HepG2 (cell line): Measurements from ENCODE around the gene CFAP46. TPM values are rescaled to one million over a fixed set of nuclear protein-coding genes. Genes with fewer than 3 reads are reported as not detected.

Experiments used
- ATAC-seq: fragments of 200-7000 bp; cut with Tn5 transposase; 3 replicates; pipeline ENCODE4 v1.9.1; 2020; ENCODE audit warnings: mild to moderate bottlenecking, moderate library complexity
- BruUV-seq: library from RNA; stranded (reverse); fragments of 400-500 nt; replicated peaks from 2 replicates; lab custom pipeline; 2021; lab: Mats Ljungman, UMichigan
- CTCF ChIA-PET: fragments of 300-600 bp; formaldehyde crosslinking; extraction: SDS; loops from one replicate; lab custom pipeline; 2021; ENCODE audit warnings: low total read pairs, inconsistent platforms, low intra/inter-chr PET ratio; lab: Yijun Ruan, JAX
- POLR2A ChIA-PET: fragments of 350-600 bp; sonication (Branson Sonifier 250); formaldehyde crosslinking; loops from one replicate; lab custom pipeline; 2020; ENCODE audit warnings: antibody characterized with exemption, inconsistent platforms; lab: Yijun Ruan, JAX
- DNase-seq: peaks from one replicate; pipeline ENCODE4 v3.0.0-alpha.2; 2015; ENCODE audit warnings: low spot score
- FAIRE-seq: peaks from 3 replicates; lab custom pipeline; 2011; peaks lifted over from hg19 to GRCh38; lab: Jason Lieb, UNC
- H2AFZ ChIP-seq: one replicate; pipeline ENCODE4 v1.6.1; 2011; ENCODE audit warnings: low read length, inconsistent platforms
- H3K27ac ChIP-seq: fragments of 300-600 bp; 3 replicates; pipeline ENCODE4 v1.8.0; 2011; ENCODE audit warnings: mixed run types, mild to moderate bottlenecking, mixed read lengths, low read length, inconsistent platforms; ENCODE audit not compliant: insufficient read depth; ENCODE audit errors: extremely low read length
- H3K27me3 ChIP-seq, 2 experiments: fragments of 200-600 bp in 1 of 2; 2 replicates in 1 of 2; 3 replicates in 1 of 2; pipeline versions ENCODE4 v1.6.0 to v1.8.0; 2011; ENCODE audit warnings: low read length in 2 of 2, mild to moderate bottlenecking in 2 of 2, moderate library complexity in 2 of 2, inconsistent platforms in 1 of 2; ENCODE audit not compliant: insufficient read depth in 2 of 2, control insufficient read depth in 1 of 2
- H3K36me3 ChIP-seq, 2 experiments: fragments of 200-600 bp in 1 of 2; replicated peaks in 1 of 2; 2 replicates in 1 of 2; 3 replicates in 1 of 2; pipeline versions ENCODE4 v1.5.1 to v1.8.0; 2011; ENCODE audit warnings: low read length in 2 of 2, inconsistent platforms in 1 of 2; ENCODE audit not compliant: insufficient read depth in 2 of 2, control insufficient read depth in 1 of 2
- H3K4me1 ChIP-seq: 2 replicates; pipeline ENCODE4 v1.5.1; 2012; ENCODE audit warnings: low read length, inconsistent platforms; ENCODE audit not compliant: insufficient read depth
- H3K4me2 ChIP-seq: 2 replicates; pipeline ENCODE4 v1.6.0; 2011; ENCODE audit warnings: low read depth, low read length, inconsistent platforms
- H3K4me3 ChIP-seq, 3 experiments: fragments of 200-600 bp in 1 of 3; sonication (generic), shearing (Covaris generic) in 1 of 3; replicated peaks in 1 of 3; 2 replicates each; pipeline ENCODE4 v1.5.1; 2011 to 2016; ENCODE audit warnings: low read length in 3 of 3, inconsistent platforms in 2 of 3, low read depth in 2 of 3, mild to moderate bottlenecking in 2 of 3, control low read depth in 1 of 3, mixed read lengths in 1 of 3; ENCODE audit not compliant: insufficient read depth in 1 of 3
- H3K79me2 ChIP-seq: one replicate; pipeline ENCODE4 v1.6.1; 2011; ENCODE audit warnings: low read length, inconsistent platforms; ENCODE audit not compliant: insufficient read depth
- H3K9ac ChIP-seq: 2 replicates; pipeline ENCODE4 v1.6.0; 2011; ENCODE audit warnings: mild to moderate bottlenecking, low read depth, low read length, inconsistent platforms; ENCODE audit not compliant: insufficient read depth
- H3K9me3 ChIP-seq: 2 replicates; pipeline ENCODE4 v1.5.1; 2012; ENCODE audit warnings: mild to moderate bottlenecking, low read length
- H4K20me1 ChIP-seq: 2 replicates; pipeline ENCODE4 v1.6.0; 2011; ENCODE audit warnings: inconsistent platforms, mild to moderate bottlenecking, low read length, moderate library complexity; ENCODE audit not compliant: insufficient read depth
- CENPT ChIP-seq: sonication (generic); formaldehyde crosslinking; IDR thresholded peaks from 2 replicates; pipeline ENCODE4 v1.8.0; 2022; ENCODE audit warnings: low read depth, mild to moderate bottlenecking, moderate library complexity, missing genetic modification reagents
- HNF4A ChIP-seq: sonication (generic); formaldehyde crosslinking; IDR thresholded peaks from 2 replicates; pipeline ENCODE4 v1.4.0; 2020; ENCODE audit warnings: missing genetic modification reagents
- MBNL3 ChIP-seq: fragments of 250-450 bp; sonication (Bioruptor Pico); conservative IDR thresholded peaks from 2 replicates; pipeline ENCODE4 v1.8.0; 2022; ENCODE audit warnings: mild to moderate bottlenecking, inconsistent platforms
- ZC3H4 ChIP-seq: sonication (generic); formaldehyde crosslinking; IDR thresholded peaks from 2 replicates; pipeline ENCODE4 v1.4.0; 2020; ENCODE audit warnings: missing genetic modification reagents, borderline replicate concordance
- ZNF547 ChIP-seq: sonication (generic); formaldehyde crosslinking; IDR thresholded peaks from 2 replicates; pipeline ENCODE4 v1.5.1; 2020; ENCODE audit warnings: mild to moderate bottlenecking, missing genetic modification reagents
- ZNF773 ChIP-seq: sonication (generic); formaldehyde crosslinking; IDR thresholded peaks from 2 replicates; pipeline ENCODE4 v1.4.0; 2020; ENCODE audit warnings: missing genetic modification reagents, borderline replicate concordance
- WGBS: methylation state at CpG from one replicate; pipeline ENCODE4 v1.1.6; 2017; ENCODE audit warnings: low lambda C conversion rate; 5-methylcytosine and 5-hydroxymethylcytosine counted together
- in situ Hi-C: cut with HindIII; loops from 2 replicates; pipeline ENCODE4 v1.10.0; 2017; ENCODE audit warnings: low pct_unique_long_range_greater_than_20kb; ENCODE audit not compliant: extremely low pct_ligation_motif_present
- intact Hi-C: fragments of 100-400 bp; cut with micrococcal nuclease; formaldehyde crosslinking; loops from one replicate; pipeline ENCODE4 v1.10.0; 2022; ENCODE audit not compliant: unreplicated experiment
- polyA plus RNA-seq, 8 experiments: library from polyadenylated mRNA; depleted of rRNA in 3 of 8; stranded (reverse) in 7 of 8; unstranded in 1 of 8; fragments of >200 nt; fragmentation: Illumina TruSeq in 4 of 8; extraction: Trizol in 4 of 8; gene quantifications; 2 replicates each; pipeline versions ENCODE4 v1.2.1 to v1.2.3, GENCODE V29; 2011 to 2016; ENCODE audit warnings: low read depth in 4 of 8, missing spikeins in 1 of 8, mixed read lengths in 1 of 8; ENCODE audit not compliant: insufficient read depth in 1 of 8
- total RNA-seq, 5 experiments: library from RNA; depleted of rRNA; stranded (reverse); fragments of >200 nt; fragmentation: Illumina TruSeq; extraction: Trizol; gene quantifications; 2 replicates each; pipeline ENCODE4 v1.2.3, GENCODE V29; 2016; ENCODE audit warnings: low read depth in 1 of 5
- TF ChIP-seq, protein P1 (sequence below): sonication (generic); formaldehyde crosslinking; IDR thresholded peaks from 2 replicates; pipeline ENCODE4 v1.4.0; 2020; ENCODE audit warnings: missing genetic modification reagents
- TF ChIP-seq, protein P2 (sequence below): sonication (generic); formaldehyde crosslinking; IDR thresholded peaks from 2 replicates; pipeline ENCODE4 v1.4.0; 2020; ENCODE audit warnings: missing genetic modification reagents

The CFAP46 gene
- total and polyA plus RNA-seq, 2 of the 13 experiments (the other 11 are each of a cell fraction or from before 2014, with no cell fraction given): 0.24 to 0.84 TPM

DNA sequence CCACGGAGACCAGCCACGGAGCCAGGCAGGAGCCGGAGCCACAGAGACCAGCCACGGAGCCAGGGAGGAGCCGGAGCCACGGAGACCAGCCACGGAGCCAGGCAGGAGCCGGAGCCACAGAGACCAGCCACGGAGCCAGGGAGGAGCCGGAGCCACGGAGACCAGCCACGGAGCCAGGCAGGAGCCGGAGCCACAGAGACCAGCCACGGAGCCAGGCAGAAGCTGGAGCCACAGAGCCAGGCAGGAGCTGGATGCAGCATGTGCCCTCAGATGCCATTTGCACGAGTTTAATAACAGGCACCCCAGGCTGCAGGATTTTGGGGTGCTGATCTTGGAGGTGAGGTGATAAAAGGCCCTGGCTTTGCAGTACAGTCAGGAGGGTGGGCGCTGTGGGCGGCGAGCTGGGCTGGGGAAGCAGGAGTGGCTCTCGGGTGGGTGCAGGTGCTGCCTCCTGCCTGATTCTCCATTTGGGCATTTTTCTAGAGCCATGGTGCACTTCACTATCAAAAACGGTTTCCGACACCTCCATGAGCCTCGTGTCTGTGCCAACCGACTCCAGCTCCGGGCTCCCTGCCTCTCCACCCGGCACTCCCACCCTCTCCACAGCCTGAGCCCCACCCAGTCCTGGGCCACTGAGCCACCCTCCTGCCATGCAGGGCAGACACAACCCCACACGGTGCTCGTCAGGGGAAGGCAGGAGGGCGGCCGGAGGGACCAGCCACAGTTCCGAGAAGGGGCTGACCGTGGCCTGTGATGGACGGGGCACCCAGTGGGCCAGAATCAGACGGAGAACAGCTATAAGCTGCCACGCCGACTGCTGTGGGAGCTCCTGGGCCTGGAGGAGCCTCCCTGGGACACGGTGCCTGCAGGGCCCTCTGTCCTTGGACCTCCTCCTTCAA is 115.6 kb downstream of the CFAP46 start:
- FAIRE-seq (no peak), DNase-seq (no peak)
- intact Hi-C loops (no loop called here), in situ Hi-C loops (no loop called here)
- Histone ChIP-seq H4K20me1 (no peaks in the 10 kb centered on the region), H3K79me2 (no peaks in the 10 kb centered on the region), H3K9ac (no peak overlapping the region), H3K4me2 (no peak overlapping the region)
- POLR2A ChIA-PET: no interaction called here
- CTCF ChIA-PET: no interaction called here
- 88% methylated on average over 28 of the region's 36 CpGs for WGBS
- no peak for TF ChIP-seq ZNF773 (CRISPR knock-in tag)
- TF ChIP-seq, protein P1, sequence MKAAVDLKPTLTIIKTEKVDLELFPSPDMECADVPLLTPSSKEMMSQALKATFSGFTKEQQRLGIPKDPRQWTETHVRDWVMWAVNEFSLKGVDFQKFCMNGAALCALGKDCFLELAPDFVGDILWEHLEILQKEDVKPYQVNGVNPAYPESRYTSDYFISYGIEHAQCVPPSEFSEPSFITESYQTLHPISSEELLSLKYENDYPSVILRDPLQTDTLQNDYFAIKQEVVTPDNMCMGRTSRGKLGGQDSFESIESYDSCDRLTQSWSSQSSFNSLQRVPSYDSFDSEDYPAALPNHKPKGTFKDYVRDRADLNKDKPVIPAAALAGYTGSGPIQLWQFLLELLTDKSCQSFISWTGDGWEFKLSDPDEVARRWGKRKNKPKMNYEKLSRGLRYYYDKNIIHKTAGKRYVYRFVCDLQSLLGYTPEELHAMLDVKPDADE (CRISPR knock-in tag): no peak
- TF ChIP-seq, protein P2, sequence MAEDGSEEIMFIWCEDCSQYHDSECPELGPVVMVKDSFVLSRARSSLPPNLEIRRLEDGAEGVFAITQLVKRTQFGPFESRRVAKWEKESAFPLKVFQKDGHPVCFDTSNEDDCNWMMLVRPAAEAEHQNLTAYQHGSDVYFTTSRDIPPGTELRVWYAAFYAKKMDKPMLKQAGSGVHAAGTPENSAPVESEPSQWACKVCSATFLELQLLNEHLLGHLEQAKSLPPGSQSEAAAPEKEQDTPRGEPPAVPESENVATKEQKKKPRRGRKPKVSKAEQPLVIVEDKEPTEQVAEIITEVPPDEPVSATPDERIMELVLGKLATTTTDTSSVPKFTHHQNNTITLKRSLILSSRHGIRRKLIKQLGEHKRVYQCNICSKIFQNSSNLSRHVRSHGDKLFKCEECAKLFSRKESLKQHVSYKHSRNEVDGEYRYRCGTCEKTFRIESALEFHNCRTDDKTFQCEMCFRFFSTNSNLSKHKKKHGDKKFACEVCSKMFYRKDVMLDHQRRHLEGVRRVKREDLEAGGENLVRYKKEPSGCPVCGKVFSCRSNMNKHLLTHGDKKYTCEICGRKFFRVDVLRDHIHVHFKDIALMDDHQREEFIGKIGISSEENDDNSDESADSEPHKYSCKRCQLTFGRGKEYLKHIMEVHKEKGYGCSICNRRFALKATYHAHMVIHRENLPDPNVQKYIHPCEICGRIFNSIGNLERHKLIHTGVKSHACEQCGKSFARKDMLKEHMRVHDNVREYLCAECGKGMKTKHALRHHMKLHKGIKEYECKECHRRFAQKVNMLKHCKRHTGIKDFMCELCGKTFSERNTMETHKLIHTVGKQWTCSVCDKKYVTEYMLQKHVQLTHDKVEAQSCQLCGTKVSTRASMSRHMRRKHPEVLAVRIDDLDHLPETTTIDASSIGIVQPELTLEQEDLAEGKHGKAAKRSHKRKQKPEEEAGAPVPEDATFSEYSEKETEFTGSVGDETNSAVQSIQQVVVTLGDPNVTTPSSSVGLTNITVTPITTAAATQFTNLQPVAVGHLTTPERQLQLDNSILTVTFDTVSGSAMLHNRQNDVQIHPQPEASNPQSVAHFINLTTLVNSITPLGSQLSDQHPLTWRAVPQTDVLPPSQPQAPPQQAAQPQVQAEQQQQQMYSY (CRISPR knock-in tag): no peak
- no peak for TF ChIP-seq HNF4A (CRISPR knock-in tag)
- TF ChIP-seq CENPT (CRISPR knock-in tag): no peak
- TF ChIP-seq ZC3H4 (CRISPR knock-in tag): no peak
- no peak for TF ChIP-seq MBNL3 (CRISPR knock-in tag)
- TF ChIP-seq ZNF547: no peak
- TF ChIP-seq, all 625 proteins: peak for 0
- no peak overlapping the region for H3K4me3 ChIP-seq
- no peak overlapping the region for H2AFZ ChIP-seq
- H3K36me3 ChIP-seq: no peaks in the 10 kb centered on the region
- ATAC-seq: peak; percentile 22; the same call in 1 of the 3 replicates
- BruUV-seq: no TSS peak
- H3K27me3 ChIP-seq: peaks cover 0 to 20% of the 10 kb centered on the region in 2 experiments; a peak in 3 of 5 replicates
- peaks cover 10% of the 10 kb centered on the region for H3K4me1 ChIP-seq
- no peak overlapping the region for H3K27ac ChIP-seq
- peaks cover 35% of the 10 kb centered on the region for H3K9me3 ChIP-seq
